GM19043 (cell line): Measurements from ENCODE around the gene GRK6.

Source experiments
- ATAC-seq: cut with Tn5 transposase; IDR thresholded peaks from one replicate; pipeline ENCODE4 v1.9.1; 2021; ENCODE audit warnings: low read depth; ENCODE audit not compliant: unreplicated experiment

Gene GRK6

DNA sequence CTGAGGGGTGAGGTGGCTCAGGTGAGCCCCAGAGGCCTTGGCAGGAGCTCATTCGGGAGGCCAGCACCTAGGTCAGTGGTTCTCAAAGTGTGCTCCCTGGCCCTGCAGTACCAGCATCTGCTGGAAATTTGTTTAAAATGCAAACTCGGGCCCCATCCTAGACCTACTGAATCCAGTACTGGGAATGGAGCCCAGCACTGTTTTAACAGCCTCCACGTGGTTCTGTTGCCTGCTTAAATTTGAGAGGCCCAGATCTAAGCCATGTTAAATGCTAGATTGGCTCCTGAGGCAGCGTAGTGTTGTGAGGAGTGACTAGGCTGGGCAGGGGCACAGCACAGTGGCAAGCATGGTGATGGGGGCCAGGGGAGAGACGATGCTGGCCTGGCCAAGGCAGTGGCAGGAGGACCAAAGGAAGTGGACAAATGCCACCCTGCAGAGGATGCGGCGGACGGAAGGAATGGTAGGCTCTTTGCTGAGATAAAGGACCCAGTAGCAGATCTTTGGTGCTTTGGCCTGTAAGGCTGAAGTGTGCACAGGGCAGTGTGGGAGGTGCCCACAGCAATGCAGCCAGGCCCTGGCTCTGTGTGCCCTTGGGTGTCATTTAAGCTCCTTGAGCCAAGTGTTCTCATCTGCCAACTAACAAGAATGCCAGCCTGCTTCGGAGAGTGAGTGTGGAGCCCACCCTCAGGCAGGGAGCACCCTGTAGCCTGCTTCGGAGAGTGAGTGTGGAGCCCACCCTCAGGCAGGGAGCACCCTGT, 24.4 kb downstream of the GRK6 start:
- no peak for ATAC-seq

DNA sequence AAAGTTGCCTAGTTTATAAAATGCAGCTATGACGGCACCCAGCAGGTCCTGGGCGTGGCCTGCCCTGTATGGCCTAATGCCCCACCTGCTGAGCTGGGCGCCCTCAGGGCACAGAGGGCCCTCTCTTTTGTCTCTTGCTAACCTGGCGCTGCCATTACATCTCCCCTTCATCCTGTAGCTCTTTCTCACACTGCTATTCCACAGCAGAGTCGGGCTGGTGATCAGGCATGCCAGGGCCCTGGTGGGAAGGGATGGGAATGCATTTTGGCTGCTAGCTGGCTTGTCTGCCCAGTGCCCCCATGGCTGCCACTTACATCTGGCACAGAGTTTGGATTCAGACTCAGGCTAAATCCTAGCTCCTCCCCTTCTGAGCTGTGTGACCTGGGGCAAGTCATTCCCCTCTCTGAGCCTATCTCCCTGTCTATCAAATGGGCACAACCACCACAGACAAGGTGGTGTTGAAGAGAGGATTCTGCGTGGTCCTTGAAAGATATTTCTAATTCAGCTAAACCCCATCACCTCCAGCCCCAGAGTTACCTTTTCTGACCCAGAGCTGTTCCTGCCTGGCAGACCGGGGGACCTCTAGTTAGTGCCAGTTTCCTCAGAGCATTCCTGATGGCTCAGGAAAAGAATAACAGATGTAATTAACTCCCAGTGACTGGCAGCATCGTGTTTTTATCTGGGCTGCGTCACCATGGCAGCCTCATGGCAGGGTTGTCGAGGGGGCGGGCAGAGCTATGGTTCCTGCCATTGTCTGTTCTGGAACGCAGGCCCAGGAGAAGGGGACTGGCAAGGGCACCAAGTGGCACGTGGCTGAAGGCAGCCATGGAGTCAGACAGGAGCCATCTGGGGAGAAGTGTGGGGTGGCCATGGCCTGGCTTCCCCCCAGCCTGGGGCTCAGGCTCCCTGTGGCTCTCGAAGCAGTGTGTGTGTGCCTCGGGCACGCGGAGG, 26.5 kb downstream of the GRK6 start:
- no peak for ATAC-seq

DNA sequence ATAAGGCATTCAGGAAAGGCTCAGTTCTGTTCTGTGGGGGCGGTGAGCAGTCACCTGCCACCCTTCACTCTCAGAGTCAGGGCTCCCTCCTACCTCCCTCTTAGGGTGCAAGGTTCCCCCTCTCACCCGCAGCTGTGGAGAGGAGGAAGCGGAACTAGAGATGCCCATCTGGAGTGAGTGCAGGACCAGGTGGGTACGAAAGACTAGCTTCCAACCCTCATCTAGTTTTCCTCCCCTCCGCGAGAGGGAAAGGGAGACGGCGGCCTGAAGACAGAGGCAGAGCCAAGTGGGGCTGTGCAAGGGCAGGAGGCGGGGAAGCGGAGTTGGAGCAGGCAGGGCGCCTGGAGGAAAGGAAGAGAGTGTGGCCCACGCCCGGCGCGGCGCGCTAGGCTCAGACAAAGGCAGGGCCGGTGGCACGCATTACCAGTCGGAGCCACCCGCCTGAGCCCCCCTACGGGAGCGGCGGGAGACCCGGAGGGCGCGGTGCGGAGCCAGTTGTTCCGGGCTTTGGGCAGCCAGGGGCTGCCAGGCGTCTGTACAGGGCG, 27.4 kb downstream of the GRK6 start:
- no peak for ATAC-seq

GRCh38 chr5:177454397-177455035, 28.0 kb downstream of the GRK6 start:
- ATAC-seq = peak; percentile 37

DNA sequence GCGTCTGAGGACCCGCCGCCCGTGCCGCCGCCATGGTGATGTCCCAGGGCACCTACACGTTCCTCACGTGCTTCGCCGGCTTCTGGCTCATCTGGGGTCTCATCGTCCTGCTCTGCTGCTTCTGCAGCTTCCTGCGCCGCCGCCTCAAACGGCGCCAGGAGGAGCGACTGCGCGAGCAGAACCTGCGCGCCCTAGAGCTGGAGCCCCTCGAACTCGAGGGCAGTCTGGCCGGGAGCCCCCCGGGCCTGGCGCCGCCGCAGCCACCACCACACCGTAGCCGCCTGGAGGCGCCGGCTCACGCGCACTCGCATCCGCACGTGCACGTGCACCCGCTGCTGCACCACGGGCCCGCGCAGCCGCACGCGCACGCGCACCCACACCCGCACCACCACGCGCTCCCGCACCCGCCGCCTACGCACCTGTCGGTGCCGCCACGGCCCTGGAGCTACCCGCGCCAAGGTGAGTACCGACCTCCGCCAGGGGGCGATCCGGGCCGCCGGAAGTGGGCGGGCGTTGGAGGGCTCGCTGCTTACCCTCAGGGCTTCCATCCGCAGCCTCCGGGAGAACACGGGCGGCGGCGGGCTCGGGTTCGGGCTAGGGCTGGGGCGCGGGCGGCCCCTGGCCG, 28.7 kb downstream of the GRK6 start:
- peak; percentile 40 for ATAC-seq

DNA sequence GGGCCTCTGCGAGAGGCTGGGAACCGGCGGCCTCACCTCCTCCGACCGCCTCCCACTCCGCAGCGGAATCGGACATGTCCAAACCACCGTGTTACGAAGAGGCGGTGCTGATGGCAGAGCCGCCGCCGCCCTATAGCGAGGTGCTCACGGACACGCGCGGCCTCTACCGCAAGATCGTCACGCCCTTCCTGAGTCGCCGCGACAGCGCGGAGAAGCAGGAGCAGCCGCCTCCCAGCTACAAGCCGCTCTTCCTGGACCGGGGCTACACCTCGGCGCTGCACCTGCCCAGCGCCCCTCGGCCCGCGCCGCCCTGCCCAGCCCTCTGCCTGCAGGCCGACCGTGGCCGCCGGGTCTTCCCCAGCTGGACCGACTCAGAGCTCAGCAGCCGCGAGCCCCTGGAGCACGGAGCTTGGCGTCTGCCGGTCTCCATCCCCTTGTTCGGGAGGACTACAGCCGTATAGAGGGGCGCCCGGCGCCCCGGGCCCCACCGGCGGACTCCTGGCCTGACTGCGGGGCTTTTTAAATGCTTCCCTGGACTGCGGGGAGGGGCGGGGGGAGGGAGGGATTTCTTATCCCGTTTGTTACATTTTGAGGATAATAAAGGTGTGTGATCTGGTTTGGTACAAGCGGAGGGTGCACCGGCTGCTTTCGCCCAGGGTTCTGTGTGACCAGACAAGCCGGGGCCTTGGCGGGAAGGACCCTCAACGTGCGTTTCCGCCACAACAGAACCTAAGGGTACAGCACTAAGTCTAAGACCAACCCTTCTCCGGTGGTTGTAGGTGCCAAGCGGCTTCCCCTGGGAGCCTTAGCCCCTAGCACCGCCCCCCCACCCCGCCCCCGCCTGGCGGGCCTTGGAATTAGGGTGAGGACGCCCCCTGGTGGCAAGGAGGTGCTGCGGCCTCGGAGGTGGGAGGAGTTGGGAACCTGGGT, 29.4 kb downstream of the GRK6 start:
- ATAC-seq = peak; percentile 9

DNA sequence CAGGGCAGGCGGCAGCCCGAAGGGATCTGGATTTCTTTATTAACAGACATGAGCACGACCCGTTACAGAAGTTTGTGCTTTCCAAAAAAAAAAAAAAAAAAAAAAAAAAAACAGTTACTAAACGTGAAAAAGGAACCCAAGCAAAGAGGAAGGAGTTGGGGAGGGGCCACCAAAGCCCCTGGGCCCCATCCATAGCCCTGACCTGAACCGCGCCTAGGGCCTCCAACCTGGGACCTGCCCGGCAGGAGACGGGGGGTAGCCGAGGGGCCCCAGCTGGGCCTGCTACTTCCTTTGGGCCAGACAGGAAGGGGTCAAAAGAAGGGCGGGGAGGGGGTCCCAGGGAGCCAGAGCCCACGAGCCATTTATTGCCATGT, 30.1 kb downstream of the GRK6 start:
- no peak for ATAC-seq

DNA sequence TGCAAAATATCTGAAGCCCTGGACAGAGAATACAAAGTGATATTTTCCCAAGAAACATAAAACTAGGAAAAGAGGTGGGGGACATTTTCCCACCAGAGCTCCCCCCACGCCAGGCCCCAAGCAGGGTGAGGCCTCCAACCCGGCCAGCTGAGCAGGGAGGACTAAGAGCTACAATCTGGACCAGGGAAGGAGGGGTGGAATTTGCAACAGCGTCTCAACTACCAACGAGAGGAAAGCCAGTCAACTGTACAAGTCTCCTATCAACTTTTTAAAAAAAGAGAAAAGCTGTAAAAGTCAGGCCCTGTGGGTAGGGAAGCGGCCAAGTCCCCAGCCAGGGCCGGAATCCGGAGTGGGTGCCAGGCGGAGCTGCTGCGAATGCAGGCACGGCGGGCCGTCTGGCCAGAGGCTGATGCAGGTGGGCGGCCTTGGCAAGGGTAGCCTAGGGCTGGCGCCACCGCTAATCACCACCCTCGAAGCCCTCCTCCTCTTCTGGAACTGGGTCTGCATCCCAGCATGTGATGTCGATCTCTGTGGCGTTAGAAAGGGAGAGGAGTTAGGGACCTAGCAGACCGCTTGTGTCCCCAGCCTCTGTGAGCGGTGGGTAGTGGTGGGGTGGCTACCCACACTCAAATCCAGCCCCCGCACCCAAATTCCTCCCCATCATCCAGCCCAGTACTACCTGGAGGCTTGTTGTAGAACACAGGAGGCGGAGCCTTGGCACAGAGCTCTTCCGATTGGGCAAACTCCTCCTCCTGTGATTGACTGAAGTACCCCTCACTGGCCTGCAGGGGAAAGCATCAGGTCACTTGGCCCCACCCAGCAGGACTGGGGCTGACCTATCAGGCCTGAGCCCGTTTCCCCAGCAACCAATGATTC, 30.7 kb downstream of the GRK6 start:
- peak; percentile 53 for ATAC-seq

GRCh38 chr5:177457852-177458681, 31.6 kb downstream of the GRK6 start:
- ATAC-seq = no peak

- no peak for ATAC-seq
Observed at GRCh38 chr5:177458912-177459350, 32.5 kb downstream of the GRK6 start.

DNA sequence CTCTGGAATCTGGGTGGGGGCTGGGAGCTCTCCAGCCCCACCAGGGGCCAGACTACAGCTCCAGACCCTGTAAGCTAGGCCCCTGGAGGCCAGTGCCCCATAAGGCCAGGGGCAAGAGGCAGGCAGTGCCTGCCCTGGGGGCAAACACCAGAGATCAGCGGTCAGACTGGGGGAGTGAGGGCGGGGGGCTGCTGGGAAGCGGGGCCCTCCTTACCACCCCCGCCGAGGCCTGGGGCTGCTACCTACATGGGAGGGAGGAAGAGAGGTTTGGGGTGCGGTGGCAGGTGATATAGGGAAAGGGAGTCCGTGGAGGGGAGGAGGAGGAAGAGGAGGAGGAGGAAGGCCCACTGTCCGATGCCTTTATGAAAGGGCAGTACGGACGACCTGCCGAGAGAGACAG, 32.9 kb downstream of the GRK6 start:
- no peak for ATAC-seq

DNA sequence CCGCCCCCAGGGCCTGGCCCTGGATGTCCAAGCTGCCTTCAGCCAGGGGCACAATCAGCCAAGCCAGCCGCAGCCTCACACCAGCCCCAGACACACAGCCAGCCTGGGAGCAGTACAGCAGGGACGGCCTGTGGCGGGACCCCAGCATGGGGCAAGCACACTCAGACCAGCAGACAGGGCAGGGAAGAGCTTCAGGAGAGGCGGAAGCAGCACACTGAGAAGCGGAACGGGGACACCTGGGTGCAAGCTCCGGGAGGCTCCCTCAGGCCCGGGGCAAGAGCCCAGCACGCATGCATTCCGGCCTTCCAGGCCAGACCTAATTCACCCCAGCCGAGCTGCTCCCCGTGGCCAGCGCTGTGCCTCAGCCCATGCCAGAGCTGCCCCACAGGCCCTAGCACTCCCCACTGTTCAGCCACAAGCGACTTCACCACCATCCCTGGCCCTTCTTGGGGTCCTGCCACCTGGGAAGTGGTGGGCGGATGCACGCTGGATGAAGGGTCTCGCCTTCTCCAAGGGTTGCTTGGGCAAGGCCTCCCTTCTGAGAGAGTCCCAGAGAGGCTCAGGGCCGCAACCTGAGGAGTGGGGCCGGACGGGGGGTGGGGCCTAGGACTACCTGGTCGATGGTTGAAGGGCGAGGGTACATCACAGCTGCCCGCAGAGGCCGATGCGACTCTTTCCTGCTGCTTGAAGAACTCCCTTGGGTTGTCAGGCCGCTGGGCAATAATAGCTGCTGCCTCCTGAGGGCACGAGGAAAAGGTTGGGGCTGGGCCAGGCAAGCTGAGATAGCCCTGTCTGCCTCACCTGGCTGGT, 33.5 kb downstream of the GRK6 start:
- no peak for ATAC-seq

DNA sequence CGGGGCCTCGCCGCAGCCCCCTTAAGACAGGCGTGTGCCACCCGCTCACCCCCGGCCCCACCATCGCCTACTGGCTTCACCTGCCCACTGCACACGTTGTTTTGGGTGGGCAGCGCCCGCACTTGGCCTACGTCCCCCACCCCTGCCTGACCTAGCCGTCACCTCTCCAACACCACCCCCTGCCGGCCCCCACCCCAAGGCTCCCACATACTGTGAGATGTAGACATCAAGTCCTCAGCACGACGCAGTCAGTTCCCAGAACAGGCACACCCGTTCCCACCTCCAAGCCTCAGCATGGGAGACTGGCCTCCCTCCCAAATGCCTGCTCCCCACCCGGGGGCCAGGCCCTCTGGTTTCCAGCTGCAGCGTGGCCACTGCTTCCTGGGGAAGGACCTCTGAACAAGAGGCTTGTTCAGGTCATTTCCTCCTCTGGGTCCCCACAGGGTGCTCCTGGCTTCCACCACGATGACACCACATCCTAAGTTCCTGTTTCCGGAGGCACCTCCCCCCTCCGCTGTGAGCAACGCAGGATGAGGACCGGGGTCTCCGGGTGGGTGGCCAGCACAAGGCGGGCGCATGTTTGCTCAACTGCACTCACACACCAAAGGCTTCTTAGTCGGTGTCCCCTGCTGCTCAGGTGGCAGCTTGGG, 35.7 kb downstream of the GRK6 start:
- ATAC-seq = no peak

GRCh38 chr5:177465044-177465443, 38.6 kb downstream of the GRK6 start:
- ATAC-seq = no peak

DNA sequence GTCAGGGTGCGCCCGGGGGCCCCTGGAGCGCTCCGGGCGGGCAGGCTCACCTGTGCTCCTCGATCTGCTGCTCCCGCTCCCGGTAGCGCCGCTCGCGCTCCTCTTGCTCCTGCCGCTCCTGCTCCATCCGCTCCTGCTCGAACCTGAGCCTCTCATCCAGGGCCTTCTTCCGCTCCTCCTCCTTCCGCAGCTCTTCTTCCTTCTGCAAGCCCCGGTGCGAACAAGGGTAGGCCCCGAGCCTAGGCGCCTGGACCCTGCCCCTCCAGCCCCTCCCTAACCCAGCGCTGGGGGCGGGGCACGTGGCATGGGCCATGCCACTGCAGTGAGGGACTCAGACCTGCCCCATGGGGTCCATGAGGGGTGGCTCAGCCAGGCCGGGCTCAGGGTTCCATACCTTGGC, 40.4 kb downstream of the GRK6 start:
- ATAC-seq = no peak

- ATAC-seq = no peak
Observed at GRCh38 chr5:177467436-177467835, 41.0 kb downstream of the GRK6 start.
